B cell (primary cell): ENCODE results near the gene SLC39A8. TPM values are rescaled to one million over a fixed set of nuclear protein-coding genes. Genes with fewer than 3 reads are reported as not detected.

Experiments
- ATAC-seq: fragments of 200-7000 bp; cut with Tn5 transposase; one replicate; pipeline ENCODE4 v1.10.0; 2021; ENCODE audit warnings: low read depth, mild to moderate bottlenecking, moderate number of reproducible peaks, moderate library complexity
- CTCF ChIA-PET: fragments of 350-600 bp; sonication (Branson Sonifier 250); formaldehyde crosslinking; loops from one replicate; lab custom pipeline; 2021; ENCODE audit warnings: antibody characterized with exemption, inconsistent platforms; lab: Charles Lee
- POLR2A ChIA-PET: fragments of 350-600 bp; sonication (Branson Sonifier 250); formaldehyde crosslinking; loops from one replicate; lab custom pipeline; 2021; ENCODE audit warnings: antibody characterized with exemption; lab: Charles Lee
- DNase-seq: peaks from one replicate; pipeline ENCODE4 v3.0.0; 2013
- H2AFZ ChIP-seq: 2 replicates; pipeline ENCODE4 v1.6.1; 2012; ENCODE audit warnings: mild to moderate bottlenecking, low read depth, low read length; ENCODE audit not compliant: insufficient read depth, poor library complexity, severe bottlenecking
- H3K27ac ChIP-seq, 2 donors: 1 replicate in 1 of 2; 2 replicates in 1 of 2; pipeline ENCODE4 v1.5.1; 2012 to 2013; ENCODE audit warnings: low read length in 2 of 2, mild to moderate bottlenecking in 2 of 2, moderate library complexity in 1 of 2
- H3K27me3 ChIP-seq, 4 experiments: fragments of 200-600 bp in 1 of 4; sonication (generic) in 1 of 4; replicated peaks in 1 of 4; 1 replicate in 2 of 4; 2 replicates in 2 of 4; pipeline versions ENCODE4 v1.6.1 to v1.7.0; 2013 to 2016; ENCODE audit warnings: low read length in 3 of 4, mild to moderate bottlenecking in 2 of 4, mixed read lengths in 1 of 4, moderate library complexity in 1 of 4; ENCODE audit not compliant: insufficient read depth in 4 of 4, control insufficient read depth in 3 of 4; ENCODE audit errors: control extremely low read depth in 1 of 4
- H3K36me3 ChIP-seq, 2 experiments: replicated peaks in 1 of 2; 1 replicate in 1 of 2; 2 replicates in 1 of 2; pipeline versions ENCODE4 v1.6.1 to v1.7.1; 2013; ENCODE audit warnings: low read length in 1 of 2; ENCODE audit not compliant: insufficient read depth in 2 of 2, control insufficient read depth in 1 of 2; ENCODE audit errors: control extremely low read depth in 1 of 2, extremely low read depth in 1 of 2
- H3K4me1 ChIP-seq, 2 donors: fragments of 200-600 bp in 1 of 2; sonication (generic) in 1 of 2; 1 replicate in 1 of 2; 2 replicates in 1 of 2; pipeline versions ENCODE4 v1.5.1 to v1.6.1; 2013 to 2017; ENCODE audit warnings: low read length in 2 of 2; ENCODE audit not compliant: control insufficient read depth in 2 of 2, insufficient read depth in 2 of 2
- H3K4me2 ChIP-seq: replicated peaks from 2 replicates; pipeline ENCODE3; 2012; ENCODE audit warnings: mild to moderate bottlenecking, low read depth, low read length; ENCODE audit not compliant: poor library complexity, severe bottlenecking
- H3K4me3 ChIP-seq, 5 experiments: fragments of 200-600 bp in 1 of 5; sonication (generic) in 1 of 5; 1 replicate in 3 of 5; 2 replicates in 2 of 5; pipeline versions ENCODE4 v1.5.1 to v1.7.0; 2011 to 2016; ENCODE audit warnings: low read length in 4 of 5, mild to moderate bottlenecking in 4 of 5, low read depth in 2 of 5, control low read depth in 1 of 5, moderate library complexity in 1 of 5; ENCODE audit not compliant: insufficient read depth in 1 of 5; ENCODE audit errors: control extremely low read depth in 1 of 5, extremely low read depth in 1 of 5
- H3K79me2 ChIP-seq: fragments of 200-600 bp; sonication (generic); one replicate; pipeline ENCODE4 v1.6.0; 2016; ENCODE audit warnings: low read length; ENCODE audit not compliant: control insufficient read depth, insufficient read depth
- H3K9ac ChIP-seq: fragments of 200-600 bp; sonication (generic); 2 replicates; pipeline ENCODE4 v1.6.1; 2017; ENCODE audit warnings: mild to moderate bottlenecking, low read length, moderate library complexity
- H3K9me3 ChIP-seq, 3 donors: one replicate each; pipeline versions ENCODE4 v1.6.1 to v1.7.1; 2013; ENCODE audit warnings: low read length in 2 of 3; ENCODE audit not compliant: control insufficient read depth in 2 of 3, insufficient read depth in 1 of 3; ENCODE audit errors: control extremely low read depth in 1 of 3
- H4K20me1 ChIP-seq: 2 replicates; pipeline ENCODE4 v1.6.0; 2012; ENCODE audit warnings: mild to moderate bottlenecking, low read length; ENCODE audit not compliant: insufficient read depth, control insufficient read depth, poor library complexity, severe bottlenecking
- H3K27ac Mint-ChIP-seq: one replicate; pipeline ENCODE4 v1.8.0; 2021; ENCODE audit warnings: mixed read lengths
- H3K27me3 Mint-ChIP-seq: one replicate; pipeline ENCODE4 v1.8.0; 2021; ENCODE audit warnings: mixed read lengths
- H3K4me1 Mint-ChIP-seq: one replicate; pipeline ENCODE4 v1.8.0; 2021; ENCODE audit warnings: mixed read lengths
- H3K4me3 Mint-ChIP-seq: one replicate; pipeline ENCODE4 v1.8.0; 2021; ENCODE audit warnings: mixed read lengths
- H3K9me3 Mint-ChIP-seq: one replicate; pipeline ENCODE4 v1.8.0; 2022; ENCODE audit warnings: mixed read lengths; ENCODE audit not compliant: insufficient read depth
- CTCF ChIP-seq: fragments of 200-600 bp; IDR thresholded peaks from one replicate; pipeline ENCODE4 v1.8.0; 2022; ENCODE audit warnings: antibody characterized with exemption, mild to moderate bottlenecking
- EZH2 ChIP-seq: IDR thresholded peaks from 2 replicates; pipeline ENCODE4 v1.6.1; 2012; ENCODE audit warnings: borderline replicate concordance, low read depth, mild to moderate bottlenecking, moderate library complexity, low read length; ENCODE audit not compliant: insufficient read depth, poor library complexity, severe bottlenecking
- WGBS: methylation state at CpG from one replicate; pipeline ENCODE4 v1.1.5; 2013; ENCODE audit warnings: missing lambda C conversion rate; ENCODE audit not compliant: insufficient coverage; 5-methylcytosine and 5-hydroxymethylcytosine counted together
- intact Hi-C: fragments of 100-400 bp; cut with micrococcal nuclease; formaldehyde crosslinking; loops from one replicate; pipeline ENCODE4 v1.10.0; 2022
- polyA plus RNA-seq: library from polyadenylated mRNA; depleted of rRNA; stranded (reverse); fragments of >200 nt; gene quantifications from 2 replicates; pipeline ENCODE4 v1.2.3, GENCODE V29; 2012
- total RNA-seq, 2 donors: library from RNA; stranded (reverse); fragments of 120-200 nt in 1 of 2; gene quantifications; 1 replicate in 1 of 2; 2 replicates in 1 of 2; pipeline versions ENCODE4 v1.2.3 to v1.2.4, GENCODE V29; 2013 to 2022

The SLC39A8 gene
- total and polyA plus RNA-seq, 2 donors (not counting 1 experiment from before 2014, with no cell fraction given), result 2.4 to 8.4 TPM

GRCh38 chr4:102343964-102344519, 1.2 kb downstream of the SLC39A8 start:
- intact Hi-C loops, result loop anchor here (2.0 to 10.0 kb wide), 4 partner anchors 159 to 999 kb away; partner anchors contain the start of genes PPP3CA and SLC9B1
- ChIA-PET CTCF (no interaction called here), POLR2A (interaction anchor here (1.2 kb wide), 1 partner anchor 44 kb away, joined by 4 read pairs; no protein-coding TSS in a partner anchor)
- peak overlapping the region; percentile 69 to 90 for H3K27ac ChIP-seq
- H3K9me3 ChIP-seq, result no peaks in the 10 kb centered on the region
- H3K4me3 ChIP-seq, result peak overlapping the region; percentile 75 to 91 (median 84)
- H3K4me1 ChIP-seq, result peaks cover 21 to 23% of the 10 kb centered on the region in 2 donors
- no peaks in the 10 kb centered on the region for H3K27me3 ChIP-seq
- H4K20me1 ChIP-seq, result no peaks in the 10 kb centered on the region
- H3K36me3 ChIP-seq, result no peaks in the 10 kb centered on the region
- H3K4me2 ChIP-seq, result peak overlapping the region; percentile 85
- H3K79me2 ChIP-seq, result peaks cover 35% of the 10 kb centered on the region
- H2AFZ ChIP-seq, result peak overlapping the region; percentile 92
- peak overlapping the region; percentile 90 for H3K27ac Mint-ChIP-seq
- no peaks in the 10 kb centered on the region for H3K27me3 Mint-ChIP-seq
- DNase-seq (no peak), ATAC-seq (no peak)
- under 1% methylated on average over 19 of the region's 21 CpGs for WGBS
- H3K9me3 Mint-ChIP-seq, result no peaks in the 10 kb centered on the region
- TF ChIP-seq CTCF, result no peak
- TF ChIP-seq EZH2, result no peak
- peak overlapping the region; percentile 81 for H3K9ac ChIP-seq
- peak overlapping the region; percentile 87 for H3K4me3 Mint-ChIP-seq
- peaks cover 24% of the 10 kb centered on the region for H3K4me1 Mint-ChIP-seq

GRCh38 chr4:102342404-102343074, 2.7 kb downstream of the SLC39A8 start:
- ChIA-PET POLR2A (no interaction called here), CTCF (no interaction called here)
- Histone ChIP-seq H3K4me3 (no peak overlapping the region), H3K27me3 (no peaks in the 10 kb centered on the region), H3K79me2 (peaks cover 45% of the 10 kb centered on the region), H3K9me3 (no peaks in the 10 kb centered on the region), H3K27ac (no peak overlapping the region), H3K36me3 (no peaks in the 10 kb centered on the region), H3K4me2 (peak overlapping the region; percentile 85), H3K9ac (no peak overlapping the region), H2AFZ (no peak overlapping the region), H3K4me1 (peaks cover 21 to 23% of the 10 kb centered on the region in 2 donors), H4K20me1 (no peaks in the 10 kb centered on the region)
- no peak overlapping the region for H3K27ac Mint-ChIP-seq
- H3K4me3 Mint-ChIP-seq, result no peak overlapping the region
- H3K9me3 Mint-ChIP-seq, result no peaks in the 10 kb centered on the region
- DNase-seq (no peak), ATAC-seq (no peak)
- no peak for TF ChIP-seq CTCF
- TF ChIP-seq EZH2, result no peak
- intact Hi-C loops, result loop anchor here (10.0 kb wide), 2 partner anchors 538 to 998 kb away; partner anchors contain the start of gene PPP3CA
- H3K27me3 Mint-ChIP-seq, result no peaks in the 10 kb centered on the region
- H3K4me1 Mint-ChIP-seq, result peaks cover 24% of the 10 kb centered on the region
- WGBS, result 86% methylated on average over 1 of the region's 3 CpGs
